ENCODE results near the gene TRPM2. TPM values are rescaled to one million over a fixed set of nuclear protein-coding genes. Genes with fewer than 3 reads are reported as not detected.

Gene TRPM2
- total and polyA plus RNA-seq, 10 of the 15 experiments (the other 5 are each of a cell fraction or from before 2014, with no cell fraction given) = 0.03 to 9.1 (median 2.6) TPM

DNA sequence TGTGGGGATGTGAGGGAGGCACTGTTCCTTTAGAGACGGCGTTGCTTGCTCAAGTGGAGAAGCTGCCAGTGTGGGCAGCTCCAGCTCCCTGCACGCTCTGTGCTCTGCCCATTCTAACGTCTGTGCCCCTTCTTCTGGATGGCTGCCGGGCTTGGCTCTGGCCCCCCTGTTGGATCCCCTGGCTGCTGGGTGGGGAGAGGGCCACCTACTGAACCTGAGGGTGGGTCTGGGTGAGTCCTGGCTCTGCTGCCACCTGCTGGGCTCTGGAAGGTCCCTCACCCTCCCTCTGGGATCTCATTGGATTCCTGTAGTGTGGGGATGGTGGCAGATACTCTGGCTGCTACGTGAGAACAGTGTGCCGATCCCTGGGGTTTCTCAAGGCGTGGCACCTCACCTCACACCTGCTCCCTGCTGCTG lies 48.5 kb upstream of the TRPM2 start:
- peaks cover 54% of the 10 kb centered on the region for H3K79me2 ChIP-seq (ENCODE audit: control insufficient read depth, insufficient read depth, low read length)
- H2AFZ ChIP-seq (ENCODE audit: control insufficient read depth, low read depth, low read length) = no peak overlapping the region
- RAD21 ChIA-PET (ENCODE audit: unreplicated experiment) = interaction anchor here (2.0 kb wide), 1 partner anchor 9 kb away, joined by 9 read pairs; no protein-coding TSS in a partner anchor
- H3K4me2 ChIP-seq (ENCODE audit: control insufficient read depth, insufficient read depth) = no peak overlapping the region
- WGBS (ENCODE audit: insufficient coverage, insufficient replicate concordance, low lambda C conversion rate, missing lambda C conversion rate) = 32% methylated on average over 8 of the region's 8 CpGs
- H3K36me3 ChIP-seq (ENCODE audit: control insufficient read depth in 2 of 2, insufficient read depth in 2 of 2, low read length in 1 of 2) = peaks cover 0 to 9% of the 10 kb centered on the region in 2 experiments; a peak in 3 of 4 replicates
- FAIRE-seq (peak; percentile 81), DNase-seq (ENCODE audit: low read depth, low spot score) (no peak), ATAC-seq (peak; percentile 66)
- in situ Hi-C loops (cut with MboI) = no loop called here
- H3K9ac ChIP-seq (ENCODE audit: control insufficient read depth, insufficient read depth, low read length) = no peak overlapping the region
- H3K27ac ChIP-seq (ENCODE audit: control insufficient read depth, insufficient read depth) = no peak overlapping the region
- H3K9me3 ChIP-seq (replicated peaks; ENCODE audit: control insufficient read depth, insufficient read depth, low read length) = no peaks in the 10 kb centered on the region
- H3K4me3 ChIP-seq = no peak overlapping the region
- H3K27me3 ChIP-seq (replicated peaks in 1 of 2; ENCODE audit: control insufficient read depth in 2 of 2, insufficient read depth in 2 of 2, low read length in 1 of 2) = no peaks in the 10 kb centered on the region
- no peaks in the 10 kb centered on the region; the same call in 1 of the 2 replicates for H4K20me1 ChIP-seq (ENCODE audit: control insufficient read depth, insufficient read depth)
- intact Hi-C loops (cut with micrococcal nuclease; ENCODE audit: unreplicated experiment) = no loop called here
- BruUV-seq (replicated peaks) = no TSS peak
- SMC1A ChIA-PET (ENCODE audit: uncharacterized antibody, unreplicated experiment) = interaction anchor here (0.8 to 1.1 kb wide), 2 partner anchors 9 to 175 kb away, joined by 3 read pairs; no protein-coding TSS in a partner anchor
- peaks cover 11% of the 10 kb centered on the region for H3K4me1 ChIP-seq (ENCODE audit: control insufficient read depth, insufficient read depth, low read length)
- POLR2A ChIA-PET = no interaction called here
- CTCF ChIA-PET = interaction anchor here (0.6 to 1.7 kb wide), 9 partner anchors 10 to 41 kb away, joined by 3 to 9 read pairs (median 4); no protein-coding TSS in a partner anchor
- peak; percentile 57 for TF ChIP-seq SMC3 (IDR thresholded peaks at IDR 0.05; ENCODE audit: borderline replicate concordance, low read length)
- TF ChIP-seq RAD21 (IDR thresholded peaks at IDR 0.05; ENCODE audit: insufficient read depth, low read depth, low read length) = peak; percentile 52
- no peak for TF ChIP-seq ESRRA (IDR thresholded peaks at IDR 0.05; ENCODE audit: low read length)
- TF ChIP-seq, protein P1, sequence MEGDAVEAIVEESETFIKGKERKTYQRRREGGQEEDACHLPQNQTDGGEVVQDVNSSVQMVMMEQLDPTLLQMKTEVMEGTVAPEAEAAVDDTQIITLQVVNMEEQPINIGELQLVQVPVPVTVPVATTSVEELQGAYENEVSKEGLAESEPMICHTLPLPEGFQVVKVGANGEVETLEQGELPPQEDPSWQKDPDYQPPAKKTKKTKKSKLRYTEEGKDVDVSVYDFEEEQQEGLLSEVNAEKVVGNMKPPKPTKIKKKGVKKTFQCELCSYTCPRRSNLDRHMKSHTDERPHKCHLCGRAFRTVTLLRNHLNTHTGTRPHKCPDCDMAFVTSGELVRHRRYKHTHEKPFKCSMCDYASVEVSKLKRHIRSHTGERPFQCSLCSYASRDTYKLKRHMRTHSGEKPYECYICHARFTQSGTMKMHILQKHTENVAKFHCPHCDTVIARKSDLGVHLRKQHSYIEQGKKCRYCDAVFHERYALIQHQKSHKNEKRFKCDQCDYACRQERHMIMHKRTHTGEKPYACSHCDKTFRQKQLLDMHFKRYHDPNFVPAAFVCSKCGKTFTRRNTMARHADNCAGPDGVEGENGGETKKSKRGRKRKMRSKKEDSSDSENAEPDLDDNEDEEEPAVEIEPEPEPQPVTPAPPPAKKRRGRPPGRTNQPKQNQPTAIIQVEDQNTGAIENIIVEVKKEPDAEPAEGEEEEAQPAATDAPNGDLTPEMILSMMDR (IDR thresholded peaks at IDR 0.05 in 2 of 3, conservative IDR thresholded peaks at IDR 0.05 in 1 of 3; ENCODE audit: control insufficient read depth in 2 of 3, extremely low read depth in 1 of 3, insufficient read depth in 1 of 3, low read depth in 3 of 3, low read length in 3 of 3) = peak; percentile 60 to 67 (median 61); a peak in 5 of 6 replicates
